ENCODE data around the gene DUSP15.

The DUSP15 gene

GRCh38 chr20:31860390-31861134, 9.8 kb downstream of the DUSP15 start:
- DNase-seq = no peak

DNA sequence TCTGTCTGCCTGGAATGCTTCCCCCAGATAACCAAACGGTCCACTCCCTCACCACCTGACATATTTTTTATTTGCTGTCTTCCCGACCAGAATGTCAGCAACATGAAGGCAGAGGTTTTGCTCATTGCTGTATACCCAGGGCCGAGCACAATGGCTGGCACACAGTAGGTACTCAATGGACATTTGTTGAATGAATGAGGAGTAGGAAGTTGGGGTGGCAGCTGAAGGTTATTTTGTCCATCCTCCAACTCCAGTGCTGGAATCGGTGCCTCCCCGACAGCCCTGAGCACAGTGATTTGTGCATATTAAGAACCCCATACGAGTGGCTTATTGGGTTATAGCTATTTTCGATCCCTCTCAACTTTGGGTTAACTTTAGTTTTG, 10.3 kb downstream of the DUSP15 start:
- no peak for DNase-seq

DNA sequence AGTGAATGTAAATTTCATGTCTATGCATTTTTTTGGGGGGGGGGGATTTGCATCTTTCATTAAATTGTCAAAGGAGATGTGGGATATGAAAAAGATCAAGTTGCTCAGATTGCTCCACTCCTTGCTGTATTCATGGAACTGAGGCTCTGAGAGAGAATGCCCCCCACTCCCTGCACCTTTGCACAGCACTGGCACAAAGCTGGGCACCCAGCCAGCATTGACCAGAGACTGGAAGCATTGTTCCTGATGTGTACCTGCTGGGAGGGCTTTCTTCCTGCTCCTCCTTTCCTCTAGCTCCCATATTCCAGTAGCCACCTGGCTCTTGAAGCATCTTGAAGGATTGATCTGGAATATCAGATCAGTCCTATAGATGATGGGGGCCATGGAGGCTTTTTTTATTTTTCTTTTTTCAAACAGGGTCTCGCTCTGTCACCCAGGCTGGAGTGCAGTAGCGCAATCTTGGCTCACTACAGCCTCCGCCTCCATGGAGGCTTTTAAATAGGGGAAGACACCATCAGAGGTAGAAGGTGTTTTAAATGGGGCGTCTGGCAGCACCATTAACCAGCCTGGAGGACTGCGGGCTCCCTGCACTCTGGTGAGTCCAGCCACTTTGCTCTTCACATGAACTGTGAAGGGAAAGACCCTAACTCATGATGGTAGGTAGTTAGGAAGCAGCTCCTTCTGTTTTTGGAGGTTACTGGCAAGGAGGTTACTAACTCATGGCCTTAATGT, 10.9 kb downstream of the DUSP15 start:
- DNase-seq = no peak

DNA sequence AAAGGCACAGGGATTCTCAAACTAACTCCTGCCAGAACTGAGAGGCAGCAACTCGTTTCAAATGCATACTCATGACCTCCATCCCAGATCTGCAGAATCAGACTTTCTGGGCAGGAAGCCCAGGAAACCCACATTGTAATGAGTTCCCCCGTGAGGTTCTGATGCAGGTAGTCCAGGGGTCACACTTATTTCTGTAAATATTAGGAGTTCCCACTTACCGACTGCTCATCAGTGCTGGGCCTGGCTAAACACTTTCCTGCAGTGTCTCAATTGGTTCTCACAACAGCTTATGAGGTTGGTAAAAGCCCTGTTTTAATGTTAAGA, 11.6 kb downstream of the DUSP15 start:
- no peak for DNase-seq

GRCh38 chr20:31857861-31858759, 12.2 kb downstream of the DUSP15 start:
- DNase-seq = no peak

- no peak for DNase-seq
These were observed 13.8 kb downstream of the DUSP15 start for GRCh38 chr20:31856516-31856915.

DNA sequence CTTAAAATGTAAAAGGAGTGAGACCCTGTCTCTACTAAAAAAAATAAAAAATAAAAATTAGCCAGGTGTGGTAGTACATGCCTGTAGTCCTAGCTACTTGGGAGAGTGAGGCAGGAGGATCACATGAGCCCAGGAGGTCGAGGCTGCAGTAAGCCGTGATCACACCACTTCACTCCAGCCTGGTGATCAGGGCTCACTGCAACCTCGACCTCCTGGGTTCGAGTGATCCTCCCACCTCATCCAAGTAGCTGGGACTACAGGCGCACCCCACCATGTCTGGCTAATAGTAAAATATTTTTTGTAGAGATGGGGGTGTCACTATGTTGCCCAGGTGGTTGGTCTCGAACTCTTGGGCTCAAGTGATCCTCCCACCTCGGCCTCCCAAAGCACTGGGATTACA, 16.8 kb downstream of the DUSP15 start:
- DNase-seq = no peak

GRCh38 chr20:31851240-31851955, 18.9 kb downstream of the DUSP15 start:
- no peak for DNase-seq

- DNase-seq = no peak
These were observed 20.9 kb downstream of the DUSP15 start for GRCh38 chr20:31849306-31849930.

- no peak for DNase-seq
These were observed 22.0 kb downstream of the DUSP15 start for GRCh38 chr20:31848088-31848999.

DNA sequence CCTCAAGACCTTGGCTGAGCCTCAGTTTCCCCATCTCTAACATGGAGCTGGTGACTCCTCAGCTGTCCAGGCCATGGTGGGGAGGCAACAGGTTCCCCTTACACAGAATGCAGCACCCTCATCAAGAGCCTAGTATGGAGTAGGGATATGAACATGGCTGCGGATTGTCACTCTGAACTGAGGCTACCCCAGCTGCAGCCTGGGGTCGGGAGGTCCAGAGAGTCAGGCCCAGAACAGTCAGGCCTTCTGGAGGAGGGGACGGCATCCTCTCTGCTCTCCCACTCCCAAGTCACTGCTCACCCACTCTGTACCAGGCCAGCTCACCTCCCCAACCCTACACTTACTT, 23.6 kb downstream of the DUSP15 start:
- peak in 1 of 51 donors; percentile 9 for DNase-seq

GRCh38 chr20:31845300-31845863, 24.9 kb downstream of the DUSP15 start, which contains the start of gene FOXS1:
FOXS1 (minus strand) TSS chr20:31845604; CDS start chr20:31845542, 62 bp downstream.
- DNase-seq = peak in 17 of 51 donors; percentile 6 to 57 (median 26)

DNA sequence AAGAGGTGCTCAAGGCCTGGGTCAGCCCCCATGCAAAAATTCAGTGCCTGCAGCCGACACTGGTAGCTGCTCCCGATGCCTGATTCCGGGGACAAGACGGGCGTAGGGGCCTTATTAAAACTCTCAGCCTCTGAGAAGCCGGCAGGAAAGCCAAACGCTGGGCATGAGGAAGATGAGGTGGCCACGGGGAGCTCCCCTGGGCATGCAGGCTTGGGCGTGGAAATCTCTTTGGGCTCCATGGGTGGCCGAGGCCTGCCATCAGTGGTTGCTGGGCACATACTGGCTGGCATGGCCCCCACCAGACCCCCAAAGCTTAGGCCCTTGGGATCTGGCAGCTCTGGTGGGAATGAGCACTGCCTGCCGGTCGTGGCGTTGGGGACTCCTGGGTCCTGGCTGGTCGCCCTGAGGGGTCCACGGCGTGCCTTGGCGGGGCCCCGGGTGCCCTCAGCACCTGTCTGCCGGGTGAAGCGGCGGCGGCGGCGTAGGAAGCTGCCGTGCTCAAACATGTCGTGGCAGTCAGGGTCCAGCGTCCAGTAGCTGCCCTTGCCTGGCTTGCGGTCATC, 25.5 kb downstream of the DUSP15 start:
- no peak for DNase-seq

- no peak for DNase-seq
These were observed 26.4 kb downstream of the DUSP15 start for GRCh38 chr20:31843881-31844280.

DNA sequence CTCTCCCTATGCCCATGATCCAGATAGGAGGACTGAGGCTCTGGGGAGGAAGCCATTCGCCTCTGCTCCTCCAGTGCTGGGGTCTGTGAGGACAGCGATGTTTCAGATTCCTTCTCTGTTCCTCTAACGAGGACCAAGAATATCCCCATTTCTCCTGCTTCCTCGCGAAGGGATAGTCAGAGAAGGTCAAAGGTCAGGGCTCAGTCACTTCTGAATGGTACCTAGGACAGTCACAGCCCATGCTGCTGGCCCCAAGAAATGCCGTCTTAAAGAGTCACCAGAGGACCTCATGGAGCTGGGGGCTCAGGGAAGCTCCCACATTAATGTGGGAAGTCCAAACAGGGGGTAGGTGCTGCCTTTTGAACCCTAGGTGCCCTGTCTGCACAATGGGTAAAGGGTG, 27.0 kb downstream of the DUSP15 start:
- no peak for DNase-seq

DNA sequence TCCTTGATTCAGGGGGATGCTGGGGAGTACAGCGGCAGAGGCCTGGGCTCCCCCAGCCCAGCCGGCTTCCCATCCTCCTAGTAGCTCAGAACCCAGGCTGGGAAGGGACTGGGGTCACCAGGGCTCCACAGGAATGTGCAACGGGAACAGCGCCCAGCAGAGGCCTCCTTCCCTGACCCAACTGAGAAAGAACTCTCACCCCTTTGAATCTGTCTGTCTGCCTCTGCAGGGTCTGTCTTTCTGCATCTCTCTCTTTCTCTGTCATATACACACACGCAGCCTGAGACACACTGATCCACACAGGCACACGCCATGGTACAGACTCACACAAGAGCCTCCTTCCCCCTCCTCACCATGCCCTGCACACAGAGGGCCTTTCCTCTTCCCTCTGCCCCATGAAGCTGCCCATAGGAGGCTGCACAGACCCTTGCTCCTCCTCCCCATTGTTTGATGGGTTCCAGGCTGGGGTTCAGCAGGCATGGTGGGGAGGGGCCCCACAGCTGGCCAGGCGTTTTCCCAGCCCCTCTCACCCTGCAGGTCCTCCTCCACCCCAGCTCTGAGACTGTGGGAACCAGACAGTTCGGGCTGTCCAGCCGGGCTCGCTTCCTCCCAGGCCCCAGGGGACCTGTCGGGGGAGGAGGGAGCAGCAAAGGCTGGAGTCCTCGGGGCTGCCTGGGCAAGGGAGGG, 27.7 kb downstream of the DUSP15 start:
- peak in 1 of 51 donors; percentile 5 for DNase-seq

DNA sequence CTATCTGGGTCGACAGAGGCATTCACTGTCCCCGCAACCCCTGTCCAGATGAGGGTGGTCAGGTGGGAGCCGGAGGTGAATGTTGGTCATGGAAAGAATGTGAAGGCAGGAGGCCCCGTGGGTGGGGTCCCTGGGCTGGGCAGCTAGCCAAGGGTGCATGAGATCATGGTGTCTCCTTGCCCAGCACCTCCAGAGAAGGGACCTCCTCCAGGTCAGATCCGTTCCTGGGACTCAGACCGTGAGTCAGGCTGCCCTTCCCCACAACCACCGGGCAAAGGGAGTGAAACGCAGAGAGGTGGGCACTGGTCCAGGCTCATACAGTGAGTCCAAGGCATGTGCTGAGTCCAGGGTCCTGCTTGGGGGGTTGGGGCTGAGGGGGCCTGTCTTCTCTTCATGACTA, 28.4 kb downstream of the DUSP15 start:
- peak in 2 of 51 donors; percentile 10 to 11 for DNase-seq

All from hypothalamus (tissue), 51 donors.